Upper lobe of left lung (tissue), 6 donors: ENCODE data around the gene VANGL2. TPM values are rescaled to one million over a fixed set of nuclear protein-coding genes. Genes with fewer than 3 reads are reported as not detected.

Experiments
- ATAC-seq, 2 donors: fragments of 200-7000 bp; cut with Tn5 transposase; one replicate each; pipeline ENCODE4 v1.9.1; 2022; ENCODE audit warnings: mild to moderate bottlenecking in 2 of 2, moderate library complexity in 2 of 2; ENCODE audit not compliant: low FRiP score in 2 of 2
- DNase-seq, 2 donors: peaks; one replicate each; pipeline ENCODE4 v3.0.0-alpha.2; 2019 to 2020
- H3K27ac ChIP-seq, 4 donors: fragments of 200-600 bp; sonication (generic); one replicate each; pipeline ENCODE4 v1.5.1; 2016 to 2019
- H3K27me3 ChIP-seq, 4 donors: fragments of 200-600 bp; sonication (generic); one replicate each; pipeline ENCODE4 v1.5.1; 2017 to 2019
- H3K36me3 ChIP-seq, 4 donors: fragments of 200-600 bp; sonication (generic); one replicate each; pipeline ENCODE4 v1.5.1; 2016 to 2019
- H3K4me1 ChIP-seq, 4 donors: fragments of 200-600 bp; sonication (generic); one replicate each; pipeline ENCODE4 v1.5.1; 2018 to 2019
- H3K4me3 ChIP-seq, 4 donors: fragments of 200-600 bp; sonication (generic); one replicate each; pipeline ENCODE4 v1.5.1; 2017 to 2019; ENCODE audit warnings: mild to moderate bottlenecking in 2 of 4, moderate library complexity in 1 of 4
- H3K9me3 ChIP-seq, 4 donors: fragments of 200-600 bp; sonication (generic); one replicate each; pipeline ENCODE4 v1.5.1; 2018 to 2019
- CTCF ChIP-seq, 6 experiments: fragments of 450-650 bp in 4 of 6; fragments of 200-600 bp in 2 of 6; sonication (generic) in 2 of 6; IDR thresholded peaks; one replicate each; pipeline ENCODE4 v1.5.1; 2016 to 2019; ENCODE audit warnings: antibody characterized with exemption in 6 of 6
- EP300 ChIP-seq, 4 donors: sonication (generic); formaldehyde crosslinking; IDR thresholded peaks; one replicate each; pipeline ENCODE4 v1.5.1; 2017; ENCODE audit warnings: antibody characterized with exemption in 4 of 4, control low read depth in 2 of 4
- POLR2A ChIP-seq, 4 donors: fragments of 450-650 bp; IDR thresholded peaks; one replicate each; pipeline ENCODE4 v1.5.1; 2016 to 2017; ENCODE audit warnings: antibody characterized with exemption in 4 of 4, mild to moderate bottlenecking in 2 of 4
- POLR2AphosphoS5 ChIP-seq, 2 donors: sonication (generic); formaldehyde crosslinking; IDR thresholded peaks; one replicate each; pipeline ENCODE4 v1.5.1; 2017; ENCODE audit warnings: antibody characterized with exemption in 2 of 2
- WGBS, 2 donors: methylation state at CpG; one replicate each; pipeline ENCODE4 v1.1.5; 2017 to 2018; 5-methylcytosine and 5-hydroxymethylcytosine counted together
- total RNA-seq, 6 donors: library from RNA; depleted of rRNA in 4 of 6; stranded (reverse); fragments of >200 nt in 4 of 6; gene quantifications; one replicate each; pipeline versions ENCODE4 v1.1.0 to v1.2.1, GENCODE V29; 2016 to 2021
- donor health status: DM: no; HTN: no; CAD: no; lungs with moderate emphysema.
- donor health status: DM: no; HTN: yes; CAD: no; lungs with severe emphysema.

The VANGL2 gene
- total RNA-seq, 6 donors from 2014 or later, result 2.0 to 4.8 (median 2.7) TPM

- Histone ChIP-seq H3K4me1 (no peaks in the 10 kb centered on the region), H3K27ac (no peak overlapping the region), H3K36me3 (no peaks in the 10 kb centered on the region), H3K27me3 (no peaks in the 10 kb centered on the region), H3K4me3 (no peak overlapping the region), H3K9me3 (no peaks in the 10 kb centered on the region)
- TF ChIP-seq EP300 (IDR thresholded peaks at IDR 0.05) (no peak), POLR2AphosphoS5 (IDR thresholded peaks at IDR 0.05) (no peak), CTCF (IDR thresholded peaks at IDR 0.05) (no peak), POLR2A (IDR thresholded peaks at IDR 0.05) (no peak)
- 58 to 60% methylated on average over 4 of the region's 4 CpGs for WGBS, 2 donors
- DNase-seq (no peak), ATAC-seq (no peak)
Measured at GRCh38 chr1:160460683-160461287, 60.4 kb downstream of the VANGL2 start.

DNA sequence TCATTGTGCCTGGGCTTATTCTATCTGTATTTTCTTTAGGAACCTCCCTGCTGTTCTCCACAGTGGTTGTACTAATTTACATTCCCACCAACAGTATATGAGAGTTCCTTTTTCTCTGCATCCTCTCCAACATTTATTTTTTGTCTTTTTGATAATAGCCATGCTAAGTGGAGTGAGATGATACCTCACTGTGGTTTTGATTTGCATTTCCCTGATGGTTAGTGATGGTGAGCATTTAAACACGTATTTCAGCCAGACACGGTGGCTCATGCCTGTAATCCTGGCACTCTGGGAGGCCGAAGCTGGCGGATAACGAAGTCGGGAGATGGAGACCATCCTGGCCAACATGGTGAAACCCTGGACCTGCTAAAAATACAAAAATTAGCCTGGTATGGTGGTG, 64.8 kb downstream of the VANGL2 start:
- 95% methylated on average over 6 of the region's 6 CpGs for WGBS, 2 donors
- Histone ChIP-seq H3K27ac (no peak overlapping the region), H3K27me3 (no peaks in the 10 kb centered on the region), H3K9me3 (no peaks in the 10 kb centered on the region), H3K4me1 (no peaks in the 10 kb centered on the region), H3K36me3 (no peaks in the 10 kb centered on the region), H3K4me3 (no peak overlapping the region)
- DNase-seq, result no peak
- TF ChIP-seq POLR2AphosphoS5 (IDR thresholded peaks at IDR 0.05), result no peak
- no peak for TF ChIP-seq EP300 (IDR thresholded peaks at IDR 0.05)
- no peak for TF ChIP-seq POLR2A (IDR thresholded peaks at IDR 0.05)
- no peak for TF ChIP-seq CTCF (IDR thresholded peaks at IDR 0.05)
- ATAC-seq, result no peak

- no peaks in the 10 kb centered on the region for H3K27me3 ChIP-seq
- no peak overlapping the region for H3K27ac ChIP-seq
- WGBS, 2 donors, result 81 to 83% methylated on average over 2 of the region's 2 CpGs
- no peak for TF ChIP-seq EP300 (IDR thresholded peaks at IDR 0.05)
- no peak for TF ChIP-seq POLR2AphosphoS5 (IDR thresholded peaks at IDR 0.05)
- no peak for TF ChIP-seq CTCF (IDR thresholded peaks at IDR 0.05)
- no peak overlapping the region for H3K4me3 ChIP-seq
- no peaks in the 10 kb centered on the region for H3K9me3 ChIP-seq
- H3K4me1 ChIP-seq, result no peaks in the 10 kb centered on the region
- H3K36me3 ChIP-seq, result no peaks in the 10 kb centered on the region
- ATAC-seq (no peak), DNase-seq (no peak)
Measured at GRCh38 chr1:160466961-160467360, 66.6 kb downstream of the VANGL2 start.

- no peak for DNase-seq
- ATAC-seq, result no peak
- Histone ChIP-seq H3K27me3 (no peaks in the 10 kb centered on the region), H3K9me3 (no peaks in the 10 kb centered on the region), H3K36me3 (no peaks in the 10 kb centered on the region), H3K4me3 (no peak overlapping the region), H3K4me1 (no peaks in the 10 kb centered on the region), H3K27ac (no peak overlapping the region)
- no peak for TF ChIP-seq EP300 (IDR thresholded peaks at IDR 0.05)
- TF ChIP-seq CTCF (IDR thresholded peaks at IDR 0.05), result no peak
- no peak for TF ChIP-seq POLR2AphosphoS5 (IDR thresholded peaks at IDR 0.05)
- no peak for TF ChIP-seq POLR2A (IDR thresholded peaks at IDR 0.05)
Measured at GRCh38 chr1:160467576-160467975, 67.2 kb downstream of the VANGL2 start.

- Histone ChIP-seq H3K9me3 (no peaks in the 10 kb centered on the region), H3K4me3 (no peak overlapping the region), H3K27me3 (no peaks in the 10 kb centered on the region), H3K36me3 (no peaks in the 10 kb centered on the region), H3K4me1 (no peaks in the 10 kb centered on the region), H3K27ac (no peak overlapping the region)
- no peak for DNase-seq
- WGBS, 2 donors, result 94 to 100% methylated on average over 1 of the region's 1 CpG
- no peak for TF ChIP-seq POLR2A (IDR thresholded peaks at IDR 0.05)
- TF ChIP-seq CTCF (IDR thresholded peaks at IDR 0.05), result no peak
- TF ChIP-seq EP300 (IDR thresholded peaks at IDR 0.05), result no peak
- no peak for TF ChIP-seq POLR2AphosphoS5 (IDR thresholded peaks at IDR 0.05)
- no peak for ATAC-seq
Measured at GRCh38 chr1:160471253-160471652, 70.9 kb downstream of the VANGL2 start.
